GM23338 (cell line): ENCODE data around the gene ETFA. TPM values are rescaled to one million over a fixed set of nuclear protein-coding genes. Genes with fewer than 3 reads are reported as not detected.

ENCODE experiments used
- ATAC-seq: fragments of 200-7000 bp; cut with Tn5 transposase; 3 replicates; pipeline ENCODE4 v1.9.1; 2020
- DNase-seq: peaks from one replicate; pipeline ENCODE4 v3.0.0-alpha.2; 2015; ENCODE audit warnings: low spot score
- H2AFZ ChIP-seq: fragments of 200-600 bp; sonication (generic); 2 replicates; pipeline ENCODE4 v1.8.0; 2016; ENCODE audit warnings: antibody characterized with exemption, mild to moderate bottlenecking, moderate library complexity
- H3F3A ChIP-seq: fragments of 200-600 bp; sonication (generic); replicated peaks from 2 replicates; pipeline ENCODE4 v1.8.0; 2017; ENCODE audit warnings: antibody characterized with exemption, mixed run types, low read depth
- H3K27ac ChIP-seq: fragments of 200-600 bp; sonication (generic); 2 replicates; pipeline ENCODE4 v1.6.1; 2016; ENCODE audit warnings: low read depth
- H3K27me3 ChIP-seq: fragments of 200-600 bp; sonication (generic); 2 replicates; pipeline ENCODE4 v1.8.0; 2016; ENCODE audit warnings: mild to moderate bottlenecking, mixed run types, moderate library complexity; ENCODE audit not compliant: insufficient read depth
- H3K36me3 ChIP-seq: fragments of 200-600 bp; sonication (generic); 2 replicates; pipeline ENCODE4 v1.8.0; 2016; ENCODE audit warnings: mild to moderate bottlenecking; ENCODE audit not compliant: insufficient read depth
- H3K4me1 ChIP-seq: fragments of 200-600 bp; sonication (generic); 2 replicates; pipeline ENCODE4 v1.8.0; 2016; ENCODE audit warnings: mild to moderate bottlenecking, moderate library complexity; ENCODE audit not compliant: insufficient read depth
- H3K4me2 ChIP-seq: fragments of 200-600 bp; sonication (generic); 2 replicates; pipeline ENCODE4 v1.7.1; 2017; ENCODE audit warnings: mixed run types
- H3K4me3 ChIP-seq: fragments of 200-600 bp; sonication (generic); 2 replicates; pipeline ENCODE4 v1.6.1; 2016; ENCODE audit warnings: mixed run types
- H3K79me2 ChIP-seq: fragments of 200-600 bp; sonication (generic); replicated peaks from 2 replicates; pipeline ENCODE4 v1.8.0; 2017; ENCODE audit warnings: mild to moderate bottlenecking; ENCODE audit not compliant: insufficient read depth
- H3K9me2 ChIP-seq: fragments of 200-600 bp; sonication (generic); 2 replicates; pipeline ENCODE4 v1.8.0; 2017; ENCODE audit not compliant: insufficient read depth
- H4K20me1 ChIP-seq: fragments of 200-600 bp; sonication (generic); replicated peaks from 2 replicates; pipeline ENCODE4 v1.8.0; 2017; ENCODE audit warnings: mild to moderate bottlenecking; ENCODE audit not compliant: insufficient read depth
- H3K27ac Mint-ChIP-seq: 2 replicates; pipeline ENCODE4 v1.8.0; 2020; ENCODE audit warnings: inconsistent platforms, mild to moderate bottlenecking, moderate library complexity, mixed read lengths
- H3K27me3 Mint-ChIP-seq: 3 replicates; pipeline ENCODE4 v1.8.0; 2022; ENCODE audit warnings: low read depth, mild to moderate bottlenecking, moderate library complexity, mixed read lengths, inconsistent platforms; ENCODE audit not compliant: insufficient read depth, poor library complexity
- H3K36me3 Mint-ChIP-seq: 3 replicates; pipeline ENCODE4 v1.8.0; 2021; ENCODE audit warnings: low read depth, mild to moderate bottlenecking, inconsistent platforms, moderate library complexity, mixed read lengths
- H3K4me1 Mint-ChIP-seq: 3 replicates; pipeline ENCODE4 v1.8.0; 2020; ENCODE audit warnings: mild to moderate bottlenecking, inconsistent platforms, mixed read lengths
- H3K4me3 Mint-ChIP-seq: 3 replicates; pipeline ENCODE4 v1.8.0; 2021; ENCODE audit warnings: moderate library complexity, mild to moderate bottlenecking, inconsistent platforms, mixed read lengths
- H3K9me3 Mint-ChIP-seq: 3 replicates; pipeline ENCODE4 v1.8.0; 2020; ENCODE audit warnings: moderate library complexity, mild to moderate bottlenecking, inconsistent platforms, mixed read lengths
- CREB1 ChIP-seq: fragments of 250-450 bp; sonication (Bioruptor Pico); IDR thresholded peaks from 2 replicates; pipeline ENCODE4 v1.5.0; 2020; ENCODE audit warnings: low read depth, mild to moderate bottlenecking, moderate library complexity
- EZH2 ChIP-seq: fragments of 200-600 bp; sonication (generic); IDR thresholded peaks from one replicate; pipeline ENCODE4 v1.8.0; 2017; ENCODE audit warnings: antibody characterized with exemption, mild to moderate bottlenecking, low read depth; ENCODE audit not compliant: unreplicated experiment
- EZH2phosphoT487 ChIP-seq: fragments of 200-600 bp; sonication (generic); IDR thresholded peaks from one replicate; pipeline ENCODE4 v1.8.1; 2018; ENCODE audit warnings: antibody characterized with exemption; ENCODE audit not compliant: unreplicated experiment
- JUNB ChIP-seq: IDR thresholded peaks from one replicate; pipeline ENCODE4 v1.6.1; 2016; ENCODE audit warnings: antibody characterized with exemption; ENCODE audit not compliant: unreplicated experiment
- NANOG ChIP-seq: IDR thresholded peaks from 2 replicates; pipeline ENCODE4 v1.6.1; 2016; ENCODE audit warnings: antibody characterized with exemption, borderline replicate concordance
- POLR2AphosphoS5 ChIP-seq: IDR thresholded peaks from 2 replicates; pipeline ENCODE4 v1.6.1; 2016; ENCODE audit warnings: antibody characterized with exemption, low read depth
- STAT1 ChIP-seq: IDR thresholded peaks from one replicate; pipeline ENCODE4 v1.6.1; 2016; ENCODE audit warnings: antibody characterized with exemption; ENCODE audit not compliant: unreplicated experiment
- ZNF114 ChIP-seq: fragments of 250-450 bp; sonication (Bioruptor Pico); IDR thresholded peaks from 2 replicates; pipeline ENCODE4 v1.5.0; 2020; ENCODE audit warnings: mild to moderate bottlenecking, moderate library complexity
- ZNF331 ChIP-seq: fragments of 250-450 bp; sonication (Bioruptor Pico); IDR thresholded peaks from 2 replicates; pipeline ENCODE4 v1.5.0; 2020; ENCODE audit warnings: low read depth, mild to moderate bottlenecking, moderate library complexity
- polyA plus RNA-seq: library from polyadenylated mRNA; unstranded; fragments of >200 nt; fragmentation: Nextera tagmentation; extraction: Ambion mirVana; gene quantifications from 2 replicates; pipeline ENCODE4 v1.2.1, GENCODE V29; 2016
- total RNA-seq: library from RNA; depleted of rRNA; stranded (reverse); fragments of >200 nt; shearing (Covaris generic); gene quantifications from 2 replicates; pipeline ENCODE4 v1.2.3, GENCODE V29; 2014
- TF ChIP-seq, protein P1 (sequence below): fragments of 250-450 bp; sonication (Bioruptor Pico); IDR thresholded peaks from 2 replicates; pipeline ENCODE4 v1.5.0; 2020; ENCODE audit warnings: mild to moderate bottlenecking, moderate library complexity
- TF ChIP-seq, protein P2 (sequence below), 2 experiments: fragments of 200-600 bp in 1 of 2; sonication (generic) in 1 of 2; conservative IDR thresholded peaks; 2 replicates each; pipeline versions ENCODE4 v1.5.1 to v1.6.1; 2016 to 2017; ENCODE audit warnings: antibody characterized with exemption in 2 of 2, low read depth in 2 of 2, mild to moderate bottlenecking in 2 of 2, moderate library complexity in 1 of 2
- TF ChIP-seq, protein P3 (sequence below): IDR thresholded peaks from 2 replicates; pipeline ENCODE4 v1.6.1; 2016; ENCODE audit warnings: antibody characterized with exemption
- TF ChIP-seq, protein P4 (sequence below): IDR thresholded peaks from one replicate; pipeline ENCODE4 v1.6.1; 2018; ENCODE audit warnings: antibody characterized with exemption; ENCODE audit not compliant: unreplicated experiment

Gene ETFA
- total and polyA plus RNA-seq, 2 experiments from 2014 or later = 52.9 to 69.1 TPM

DNA sequence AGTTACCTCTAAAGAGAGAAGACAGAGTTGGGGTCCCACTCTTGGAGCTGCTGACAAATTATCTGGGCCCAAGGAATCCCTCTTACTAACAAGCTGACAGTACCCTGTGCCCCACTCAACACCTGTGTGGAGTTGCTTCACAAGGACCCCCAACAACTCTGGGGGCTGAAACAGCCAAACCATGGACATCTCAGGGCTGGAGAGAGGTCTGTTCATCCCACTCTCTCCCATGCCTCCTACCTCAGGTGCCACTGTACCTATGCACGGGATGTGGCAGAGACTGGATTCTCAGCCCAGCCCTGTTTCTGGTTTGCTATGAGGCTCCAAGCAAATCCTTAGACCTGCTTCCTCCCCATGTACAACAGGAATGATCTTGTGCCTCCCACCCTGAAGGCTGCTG lies 101.7 kb downstream of the ETFA start:
- H3K4me1 Mint-ChIP-seq = no peaks in the 10 kb centered on the region; the same call in 1 of the 3 replicates
- no peak overlapping the region for H2AFZ ChIP-seq
- H3K27me3 Mint-ChIP-seq = peaks cover 5% of the 10 kb centered on the region
- no peaks in the 10 kb centered on the region for H3K36me3 ChIP-seq
- no peak overlapping the region for H3K4me3 ChIP-seq
- no peaks in the 10 kb centered on the region; the same call in 1 of the 2 replicates for H4K20me1 ChIP-seq
- no peak for ATAC-seq
- no peaks in the 10 kb centered on the region for H3K27me3 ChIP-seq
- H3K9me2 ChIP-seq = 0 out of 2 replicates have a peak, but pooled peaks cover 4% of the 10 kb centered on the region
- no peaks in the 10 kb centered on the region for H3K4me1 ChIP-seq
- H3K4me2 ChIP-seq = no peak overlapping the region
- DNase-seq = no peak
- H3K27ac Mint-ChIP-seq = no peak overlapping the region
- no peak for TF ChIP-seq STAT1
- no peak for TF ChIP-seq POLR2AphosphoS5
- no peak for TF ChIP-seq NANOG
- TF ChIP-seq, protein P1, sequence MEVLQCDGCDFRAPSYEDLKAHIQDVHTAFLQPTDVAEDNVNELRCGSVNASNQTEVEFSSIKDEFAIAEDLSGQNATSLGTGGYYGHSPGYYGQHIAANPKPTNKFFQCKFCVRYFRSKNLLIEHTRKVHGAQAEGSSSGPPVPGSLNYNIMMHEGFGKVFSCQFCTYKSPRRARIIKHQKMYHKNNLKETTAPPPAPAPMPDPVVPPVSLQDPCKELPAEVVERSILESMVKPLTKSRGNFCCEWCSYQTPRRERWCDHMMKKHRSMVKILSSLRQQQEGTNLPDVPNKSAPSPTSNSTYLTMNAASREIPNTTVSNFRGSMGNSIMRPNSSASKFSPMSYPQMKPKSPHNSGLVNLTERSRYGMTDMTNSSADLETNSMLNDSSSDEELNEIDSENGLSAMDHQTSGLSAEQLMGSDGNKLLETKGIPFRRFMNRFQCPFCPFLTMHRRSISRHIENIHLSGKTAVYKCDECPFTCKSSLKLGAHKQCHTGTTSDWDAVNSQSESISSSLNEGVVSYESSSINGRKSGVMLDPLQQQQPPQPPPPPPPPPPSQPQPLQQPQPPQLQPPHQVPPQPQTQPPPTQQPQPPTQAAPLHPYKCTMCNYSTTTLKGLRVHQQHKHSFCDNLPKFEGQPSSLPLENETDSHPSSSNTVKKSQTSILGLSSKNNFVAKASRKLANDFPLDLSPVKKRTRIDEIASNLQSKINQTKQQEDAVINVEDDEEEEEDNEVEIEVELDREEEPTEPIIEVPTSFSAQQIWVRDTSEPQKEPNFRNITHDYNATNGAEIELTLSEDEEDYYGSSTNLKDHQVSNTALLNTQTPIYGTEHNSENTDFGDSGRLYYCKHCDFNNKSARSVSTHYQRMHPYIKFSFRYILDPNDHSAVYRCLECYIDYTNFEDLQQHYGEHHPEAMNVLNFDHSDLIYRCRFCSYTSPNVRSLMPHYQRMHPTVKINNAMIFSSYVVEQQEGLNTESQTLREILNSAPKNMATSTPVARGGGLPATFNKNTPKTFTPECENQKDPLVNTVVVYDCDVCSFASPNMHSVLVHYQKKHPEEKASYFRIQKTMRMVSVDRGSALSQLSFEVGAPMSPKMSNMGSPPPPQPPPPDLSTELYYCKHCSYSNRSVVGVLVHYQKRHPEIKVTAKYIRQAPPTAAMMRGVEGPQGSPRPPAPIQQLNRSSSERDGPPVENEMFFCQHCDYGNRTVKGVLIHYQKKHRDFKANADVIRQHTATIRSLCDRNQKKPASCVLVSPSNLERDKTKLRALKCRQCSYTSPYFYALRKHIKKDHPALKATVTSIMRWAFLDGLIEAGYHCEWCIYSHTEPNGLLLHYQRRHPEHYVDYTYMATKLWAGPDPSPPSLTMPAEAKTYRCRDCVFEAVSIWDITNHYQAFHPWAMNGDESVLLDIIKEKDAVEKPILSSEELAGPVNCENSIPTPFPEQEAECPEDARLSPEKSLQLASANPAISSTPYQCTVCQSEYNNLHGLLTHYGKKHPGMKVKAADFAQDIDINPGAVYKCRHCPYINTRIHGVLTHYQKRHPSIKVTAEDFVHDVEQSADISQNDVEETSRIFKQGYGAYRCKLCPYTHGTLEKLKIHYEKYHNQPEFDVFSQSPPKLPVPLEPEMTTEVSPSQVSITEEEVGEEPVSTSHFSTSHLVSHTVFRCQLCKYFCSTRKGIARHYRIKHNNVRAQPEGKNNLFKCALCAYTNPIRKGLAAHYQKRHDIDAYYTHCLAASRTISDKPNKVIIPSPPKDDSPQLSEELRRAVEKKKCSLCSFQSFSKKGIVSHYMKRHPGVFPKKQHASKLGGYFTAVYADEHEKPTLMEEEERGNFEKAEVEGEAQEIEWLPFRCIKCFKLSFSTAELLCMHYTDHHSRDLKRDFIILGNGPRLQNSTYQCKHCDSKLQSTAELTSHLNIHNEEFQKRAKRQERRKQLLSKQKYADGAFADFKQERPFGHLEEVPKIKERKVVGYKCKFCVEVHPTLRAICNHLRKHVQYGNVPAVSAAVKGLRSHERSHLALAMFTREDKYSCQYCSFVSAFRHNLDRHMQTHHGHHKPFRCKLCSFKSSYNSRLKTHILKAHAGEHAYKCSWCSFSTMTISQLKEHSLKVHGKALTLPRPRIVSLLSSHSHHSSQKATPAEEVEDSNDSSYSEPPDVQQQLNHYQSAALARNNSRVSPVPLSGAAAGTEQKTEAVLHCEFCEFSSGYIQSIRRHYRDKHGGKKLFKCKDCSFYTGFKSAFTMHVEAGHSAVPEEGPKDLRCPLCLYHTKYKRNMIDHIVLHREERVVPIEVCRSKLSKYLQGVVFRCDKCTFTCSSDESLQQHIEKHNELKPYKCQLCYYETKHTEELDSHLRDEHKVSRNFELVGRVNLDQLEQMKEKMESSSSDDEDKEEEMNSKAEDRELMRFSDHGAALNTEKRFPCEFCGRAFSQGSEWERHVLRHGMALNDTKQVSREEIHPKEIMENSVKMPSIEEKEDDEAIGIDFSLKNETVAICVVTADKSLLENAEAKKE (CRISPR knock-in tag) = no peak
- no peak for TF ChIP-seq CREB1
- TF ChIP-seq, protein P2, sequence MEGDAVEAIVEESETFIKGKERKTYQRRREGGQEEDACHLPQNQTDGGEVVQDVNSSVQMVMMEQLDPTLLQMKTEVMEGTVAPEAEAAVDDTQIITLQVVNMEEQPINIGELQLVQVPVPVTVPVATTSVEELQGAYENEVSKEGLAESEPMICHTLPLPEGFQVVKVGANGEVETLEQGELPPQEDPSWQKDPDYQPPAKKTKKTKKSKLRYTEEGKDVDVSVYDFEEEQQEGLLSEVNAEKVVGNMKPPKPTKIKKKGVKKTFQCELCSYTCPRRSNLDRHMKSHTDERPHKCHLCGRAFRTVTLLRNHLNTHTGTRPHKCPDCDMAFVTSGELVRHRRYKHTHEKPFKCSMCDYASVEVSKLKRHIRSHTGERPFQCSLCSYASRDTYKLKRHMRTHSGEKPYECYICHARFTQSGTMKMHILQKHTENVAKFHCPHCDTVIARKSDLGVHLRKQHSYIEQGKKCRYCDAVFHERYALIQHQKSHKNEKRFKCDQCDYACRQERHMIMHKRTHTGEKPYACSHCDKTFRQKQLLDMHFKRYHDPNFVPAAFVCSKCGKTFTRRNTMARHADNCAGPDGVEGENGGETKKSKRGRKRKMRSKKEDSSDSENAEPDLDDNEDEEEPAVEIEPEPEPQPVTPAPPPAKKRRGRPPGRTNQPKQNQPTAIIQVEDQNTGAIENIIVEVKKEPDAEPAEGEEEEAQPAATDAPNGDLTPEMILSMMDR (conservative IDR thresholded peaks at IDR 0.05; ENCODE audit: low read depth in 2 of 2) = no peak
- TF ChIP-seq EZH2phosphoT487 = no peak
- TF ChIP-seq, protein P3, sequence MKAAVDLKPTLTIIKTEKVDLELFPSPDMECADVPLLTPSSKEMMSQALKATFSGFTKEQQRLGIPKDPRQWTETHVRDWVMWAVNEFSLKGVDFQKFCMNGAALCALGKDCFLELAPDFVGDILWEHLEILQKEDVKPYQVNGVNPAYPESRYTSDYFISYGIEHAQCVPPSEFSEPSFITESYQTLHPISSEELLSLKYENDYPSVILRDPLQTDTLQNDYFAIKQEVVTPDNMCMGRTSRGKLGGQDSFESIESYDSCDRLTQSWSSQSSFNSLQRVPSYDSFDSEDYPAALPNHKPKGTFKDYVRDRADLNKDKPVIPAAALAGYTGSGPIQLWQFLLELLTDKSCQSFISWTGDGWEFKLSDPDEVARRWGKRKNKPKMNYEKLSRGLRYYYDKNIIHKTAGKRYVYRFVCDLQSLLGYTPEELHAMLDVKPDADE = no peak
- TF ChIP-seq ZNF331 (CRISPR knock-in tag) = no peak
- TF ChIP-seq EZH2 = no peak
- TF ChIP-seq JUNB = no peak
- TF ChIP-seq, protein P4, sequence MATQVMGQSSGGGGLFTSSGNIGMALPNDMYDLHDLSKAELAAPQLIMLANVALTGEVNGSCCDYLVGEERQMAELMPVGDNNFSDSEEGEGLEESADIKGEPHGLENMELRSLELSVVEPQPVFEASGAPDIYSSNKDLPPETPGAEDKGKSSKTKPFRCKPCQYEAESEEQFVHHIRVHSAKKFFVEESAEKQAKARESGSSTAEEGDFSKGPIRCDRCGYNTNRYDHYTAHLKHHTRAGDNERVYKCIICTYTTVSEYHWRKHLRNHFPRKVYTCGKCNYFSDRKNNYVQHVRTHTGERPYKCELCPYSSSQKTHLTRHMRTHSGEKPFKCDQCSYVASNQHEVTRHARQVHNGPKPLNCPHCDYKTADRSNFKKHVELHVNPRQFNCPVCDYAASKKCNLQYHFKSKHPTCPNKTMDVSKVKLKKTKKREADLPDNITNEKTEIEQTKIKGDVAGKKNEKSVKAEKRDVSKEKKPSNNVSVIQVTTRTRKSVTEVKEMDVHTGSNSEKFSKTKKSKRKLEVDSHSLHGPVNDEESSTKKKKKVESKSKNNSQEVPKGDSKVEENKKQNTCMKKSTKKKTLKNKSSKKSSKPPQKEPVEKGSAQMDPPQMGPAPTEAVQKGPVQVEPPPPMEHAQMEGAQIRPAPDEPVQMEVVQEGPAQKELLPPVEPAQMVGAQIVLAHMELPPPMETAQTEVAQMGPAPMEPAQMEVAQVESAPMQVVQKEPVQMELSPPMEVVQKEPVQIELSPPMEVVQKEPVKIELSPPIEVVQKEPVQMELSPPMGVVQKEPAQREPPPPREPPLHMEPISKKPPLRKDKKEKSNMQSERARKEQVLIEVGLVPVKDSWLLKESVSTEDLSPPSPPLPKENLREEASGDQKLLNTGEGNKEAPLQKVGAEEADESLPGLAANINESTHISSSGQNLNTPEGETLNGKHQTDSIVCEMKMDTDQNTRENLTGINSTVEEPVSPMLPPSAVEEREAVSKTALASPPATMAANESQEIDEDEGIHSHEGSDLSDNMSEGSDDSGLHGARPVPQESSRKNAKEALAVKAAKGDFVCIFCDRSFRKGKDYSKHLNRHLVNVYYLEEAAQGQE = no peak
- TF ChIP-seq ZNF114 (CRISPR knock-in tag) = no peak
- no peak overlapping the region for H3K27ac ChIP-seq
- H3K79me2 ChIP-seq = no peaks in the 10 kb centered on the region
- H3K4me3 Mint-ChIP-seq = no peak overlapping the region
- no peaks in the 10 kb centered on the region for H3F3A ChIP-seq
- H3K9me3 Mint-ChIP-seq = no peaks in the 10 kb centered on the region
- no peaks in the 10 kb centered on the region; the same call in 1 of the 3 replicates for H3K36me3 Mint-ChIP-seq
